Peyer's patch (tissue), 4 donors: ENCODE results near the gene ELL. TPM values are rescaled to one million over a fixed set of nuclear protein-coding genes. Genes with fewer than 3 reads are reported as not detected.

Experiments used
- DNase-seq, 3 donors: peaks; one replicate each; pipeline ENCODE4 v3.0.0-alpha.2; 2017 to 2019
- H3K27ac ChIP-seq, 4 donors: fragments of 200-600 bp; sonication (generic); one replicate each; pipeline ENCODE4 v1.5.1; 2016 to 2019
- H3K27me3 ChIP-seq, 2 donors: fragments of 200-600 bp; sonication (generic); one replicate each; pipeline ENCODE4 v1.5.1; 2019
- H3K36me3 ChIP-seq, 3 donors: fragments of 200-600 bp; sonication (generic); one replicate each; pipeline ENCODE4 v1.5.1; 2016 to 2019
- H3K4me1 ChIP-seq, 4 donors: fragments of 200-600 bp; sonication (generic); one replicate each; pipeline ENCODE4 v1.5.1; 2016 to 2019
- H3K4me3 ChIP-seq, 4 donors: fragments of 200-600 bp; sonication (generic); 1 replicate in 3 of 4; 2 replicates in 1 of 4; pipeline ENCODE4 v1.5.1; 2016 to 2019; ENCODE audit warnings: mild to moderate bottlenecking in 1 of 4
- H3K9me3 ChIP-seq, 4 donors: fragments of 200-600 bp; sonication (generic); one replicate each; pipeline ENCODE4 v1.5.1; 2016 to 2019; ENCODE audit warnings: mild to moderate bottlenecking in 1 of 4
- CTCF ChIP-seq, 6 experiments: fragments of 450-650 bp in 4 of 6; fragments of 200-600 bp in 2 of 6; sonication (generic) in 1 of 6; IDR thresholded peaks; one replicate each; pipeline ENCODE4 v1.5.1; 2017 to 2019; ENCODE audit warnings: antibody characterized with exemption in 6 of 6, mild to moderate bottlenecking in 3 of 6, moderate library complexity in 1 of 6
- POLR2A ChIP-seq, 2 donors: fragments of 450-650 bp; IDR thresholded peaks; one replicate each; pipeline ENCODE4 v1.5.1; 2017; ENCODE audit warnings: antibody characterized with exemption in 2 of 2, mild to moderate bottlenecking in 2 of 2, moderate library complexity in 2 of 2
- total RNA-seq, 4 donors: library from RNA; depleted of rRNA; stranded (reverse); fragments of >200 nt; gene quantifications; one replicate each; pipeline ENCODE4 v1.1.0, GENCODE V29; 2016

The ELL gene
- total RNA-seq, 4 donors from 2014 or later: 18.9 to 49.5 (median 34.2) TPM

- Histone ChIP-seq H3K4me3 (no peak overlapping the region), H3K4me1 (peaks cover 0 to 11% (median 6%) of the 10 kb centered on the region in 4 donors), H3K27ac (no peak overlapping the region), H3K9me3 (no peaks in the 10 kb centered on the region), H3K36me3 (peaks cover 0 to 67% (median 0%) of the 10 kb centered on the region in 3 donors), H3K27me3 (no peaks in the 10 kb centered on the region)
- DNase-seq: no peak
- no peak for TF ChIP-seq POLR2A (IDR thresholded peaks at IDR 0.05)
- TF ChIP-seq CTCF (IDR thresholded peaks at IDR 0.05): no peak
Observed at GRCh38 chr19:18538115-18538514, 16.2 kb upstream of the ELL start.

GRCh38 chr19:18537431-18537830, 15.6 kb upstream of the ELL start:
- no peak for DNase-seq
- Histone ChIP-seq H3K36me3 (peaks cover 0 to 74% (median 0%) of the 10 kb centered on the region in 3 donors), H3K9me3 (no peaks in the 10 kb centered on the region), H3K27me3 (no peaks in the 10 kb centered on the region), H3K4me1 (peaks cover 0 to 9% (median 6%) of the 10 kb centered on the region in 4 donors), H3K4me3 (no peak overlapping the region), H3K27ac (no peak overlapping the region)
- TF ChIP-seq POLR2A (IDR thresholded peaks at IDR 0.05): no peak
- TF ChIP-seq CTCF (IDR thresholded peaks at IDR 0.05): no peak

- TF ChIP-seq POLR2A (IDR thresholded peaks at IDR 0.05): no peak
- no peak for TF ChIP-seq CTCF (IDR thresholded peaks at IDR 0.05)
- no peaks in the 10 kb centered on the region for H3K4me1 ChIP-seq
- DNase-seq: no peak
- H3K27me3 ChIP-seq: no peaks in the 10 kb centered on the region
- peaks cover 0 to 81% (median 0%) of the 10 kb centered on the region in 3 donors for H3K36me3 ChIP-seq
- H3K4me3 ChIP-seq: no peak overlapping the region
- no peak overlapping the region for H3K27ac ChIP-seq
- H3K9me3 ChIP-seq: no peaks in the 10 kb centered on the region
Observed at GRCh38 chr19:18536475-18536874, 14.6 kb upstream of the ELL start.

GRCh38 chr19:18533058-18533457, 11.2 kb upstream of the ELL start:
- Histone ChIP-seq H3K9me3 (no peaks in the 10 kb centered on the region), H3K36me3 (peaks cover 0 to 61% (median 0%) of the 10 kb centered on the region in 3 donors), H3K4me1 (no peaks in the 10 kb centered on the region), H3K4me3 (no peak overlapping the region), H3K27me3 (no peaks in the 10 kb centered on the region), H3K27ac (no peak overlapping the region)
- TF ChIP-seq POLR2A (IDR thresholded peaks at IDR 0.05) (no peak), CTCF (IDR thresholded peaks at IDR 0.05) (no peak)
- DNase-seq: no peak

- no peak for TF ChIP-seq CTCF (IDR thresholded peaks at IDR 0.05)
- no peak for TF ChIP-seq POLR2A (IDR thresholded peaks at IDR 0.05)
- Histone ChIP-seq H3K36me3 (peaks cover 0 to 54% (median 0%) of the 10 kb centered on the region in 3 donors), H3K4me1 (no peaks in the 10 kb centered on the region), H3K4me3 (no peak overlapping the region), H3K27me3 (no peaks in the 10 kb centered on the region), H3K27ac (no peak overlapping the region), H3K9me3 (no peaks in the 10 kb centered on the region)
- no peak for DNase-seq
Observed at GRCh38 chr19:18532168-18532890, 10.5 kb upstream of the ELL start.
